ENCODE data around the gene SMIM36.
"Not testable (repeated sequence)": the region's sequence is repeated elsewhere in the genome, so short reads cannot be mapped to it uniquely, and the experiment has no call there.

SMIM36 gene

GRCh38 chr17:55433629-55434422 lies 77.4 kb downstream of the SMIM36 start:
- no peak for DNase-seq (ENCODE audit: low read depth in 2 of 2)

GRCh38 chr17:55433029-55433628 lies 78.1 kb downstream of the SMIM36 start:
- DNase-seq (ENCODE audit: low read depth in 2 of 2), result no peak

GRCh38 chr17:55432358-55433028 lies 78.8 kb downstream of the SMIM36 start:
- DNase-seq (ENCODE audit: low read depth in 2 of 2), result no peak

GRCh38 chr17:55431914-55432313 lies 79.3 kb downstream of the SMIM36 start:
- not testable (repeated sequence) for DNase-seq (ENCODE audit: low read depth in 2 of 2)

GRCh38 chr17:55430541-55431288 lies 80.5 kb downstream of the SMIM36 start:
- no peak for DNase-seq (ENCODE audit: low read depth in 2 of 2)

GRCh38 chr17:55427587-55427882 lies 83.7 kb downstream of the SMIM36 start:
- DNase-seq (ENCODE audit: low read depth in 2 of 2), result no peak

- no peak for DNase-seq (ENCODE audit: low read depth in 2 of 2)
Measured at GRCh38 chr17:55426851-55427586, 84.2 kb downstream of the SMIM36 start.

GRCh38 chr17:55424893-55425540 lies 86.2 kb downstream of the SMIM36 start:
- DNase-seq (ENCODE audit: low read depth in 2 of 2), result no peak

- DNase-seq (ENCODE audit: low read depth in 2 of 2), result no peak
Measured at GRCh38 chr17:55423535-55423934, 87.7 kb downstream of the SMIM36 start.

- not testable (repeated sequence) for DNase-seq (ENCODE audit: low read depth in 2 of 2)
Measured at GRCh38 chr17:55422828-55423164, 88.5 kb downstream of the SMIM36 start.

GRCh38 chr17:55421179-55421934 lies 89.9 kb downstream of the SMIM36 start, which contains the start of gene MMD:
TSS of gene MMD (minus strand) at chr17:55421835. CDS start at chr17:55421695, 140 bp downstream.
- DNase-seq (ENCODE audit: low read depth in 2 of 2), result peak in 1 of 2 donors; percentile 5

- DNase-seq (ENCODE audit: low read depth in 2 of 2), result peak in 1 of 2 donors; percentile 13
Measured at GRCh38 chr17:55420776-55421178, 90.5 kb downstream of the SMIM36 start.

- peak in 1 of 2 donors; percentile 5 for DNase-seq (ENCODE audit: low read depth in 2 of 2)
Measured at GRCh38 chr17:55420067-55420775, 91.0 kb downstream of the SMIM36 start.

- DNase-seq (ENCODE audit: low read depth in 2 of 2), result no peak
Measured at GRCh38 chr17:55418369-55419268, 92.6 kb downstream of the SMIM36 start.

GRCh38 chr17:55417411-55418268 lies 93.6 kb downstream of the SMIM36 start:
- no peak for DNase-seq (ENCODE audit: low read depth in 2 of 2)

- no peak for DNase-seq (ENCODE audit: low read depth in 2 of 2)
Measured at GRCh38 chr17:55416470-55417052, 94.7 kb downstream of the SMIM36 start.

- no peak for DNase-seq (ENCODE audit: low read depth in 2 of 2)
Measured at GRCh38 chr17:55416000-55416399, 95.3 kb downstream of the SMIM36 start.
